Endothelial cell of umbilical vein (primary cell): ENCODE results near the gene PSTK. TPM values are rescaled to one million over a fixed set of nuclear protein-coding genes. Genes with fewer than 3 reads are reported as not detected.

Experiments used
- BruUV-seq: library from RNA; stranded (reverse); fragments of 400-500 nt; replicated peaks from 2 replicates; lab custom pipeline; 2021; lab: Mats Ljungman, UMichigan
- CTCF ChIA-PET: fragments of 300-600, 350-600 bp; sonication (Branson Sonifier 250); formaldehyde crosslinking; loops from one replicate; lab custom pipeline; 2021; ENCODE audit warnings: antibody characterized with exemption, inconsistent platforms; lab: Charles Lee
- POLR2A ChIA-PET: fragments of 300-600, 350-600 bp; sonication (Branson Sonifier 250); formaldehyde crosslinking; loops from one replicate; lab custom pipeline; 2021; ENCODE audit warnings: antibody characterized with exemption, inconsistent platforms; lab: Charles Lee
- DNase-seq: peaks from one replicate; pipeline ENCODE4 v3.0.0-alpha.2; 2011; ENCODE audit warnings: low read depth, low spot score
- FAIRE-seq: peaks from 2 replicates; lab custom pipeline; 2011; peaks lifted over from hg19 to GRCh38; lab: Jason Lieb, UNC
- H2AFZ ChIP-seq: 2 replicates; pipeline ENCODE4 v1.6.0; 2012; ENCODE audit warnings: low read depth, low read length, control low read depth, inconsistent platforms
- H3K27ac ChIP-seq: 2 replicates; pipeline ENCODE4 v1.5.1; 2011; ENCODE audit warnings: low read depth, mild to moderate bottlenecking, control low read depth, low read length, moderate library complexity; ENCODE audit not compliant: insufficient read depth
- H3K27me3 ChIP-seq, 2 experiments: 2 replicates each; pipeline versions ENCODE4 v1.6.0 to v1.6.1; 2011; ENCODE audit warnings: low read length in 2 of 2, mixed read lengths in 1 of 2; ENCODE audit not compliant: control insufficient read depth in 2 of 2, insufficient read depth in 2 of 2
- H3K36me3 ChIP-seq, 2 experiments: 2 replicates in 1 of 2; 3 replicates in 1 of 2; pipeline ENCODE4 v1.5.1; 2011; ENCODE audit warnings: low read length in 2 of 2, mild to moderate bottlenecking in 1 of 2, moderate library complexity in 1 of 2; ENCODE audit not compliant: control insufficient read depth in 2 of 2, insufficient read depth in 2 of 2; ENCODE audit errors: extremely low read depth in 1 of 2
- H3K4me1 ChIP-seq: 3 replicates; pipeline ENCODE4 v1.5.1; 2011; ENCODE audit warnings: mild to moderate bottlenecking, low read length; ENCODE audit not compliant: control insufficient read depth, insufficient read depth; ENCODE audit errors: extremely low read depth
- H3K4me2 ChIP-seq: 2 replicates; pipeline ENCODE4 v1.6.1; 2011; ENCODE audit warnings: low read length, control low read depth, mixed read lengths; ENCODE audit not compliant: insufficient read depth
- H3K4me3 ChIP-seq, 3 experiments: fragments of 200-600 bp in 1 of 3; sonication (generic), shearing (Covaris generic) in 1 of 3; replicated peaks in 1 of 3; 2 replicates each; pipeline ENCODE4 v1.5.1; 2011 to 2016; ENCODE audit warnings: control low read depth in 3 of 3, low read length in 3 of 3, mild to moderate bottlenecking in 2 of 3, inconsistent platforms in 1 of 3, low read depth in 1 of 3, moderate library complexity in 1 of 3; ENCODE audit not compliant: insufficient read depth in 1 of 3
- H3K79me2 ChIP-seq: 2 replicates; pipeline ENCODE4 v1.6.0; 2012; ENCODE audit warnings: low read length, inconsistent platforms; ENCODE audit not compliant: control insufficient read depth, insufficient read depth
- H3K9ac ChIP-seq: replicated peaks from 2 replicates; pipeline ENCODE3; 2011; ENCODE audit warnings: low read length, control low read depth; ENCODE audit not compliant: insufficient read depth; ENCODE audit errors: extremely low read depth
- H3K9me1 ChIP-seq: replicated peaks from 3 replicates; pipeline ENCODE4 v1.6.0; 2011; ENCODE audit warnings: mild to moderate bottlenecking, low read length; ENCODE audit not compliant: control insufficient read depth, insufficient read depth; ENCODE audit errors: extremely low read depth
- H3K9me3 ChIP-seq: replicated peaks from 2 replicates; pipeline ENCODE4 v1.5.1; 2012; ENCODE audit warnings: low read length, inconsistent platforms; ENCODE audit not compliant: control insufficient read depth, insufficient read depth
- H4K20me1 ChIP-seq: replicated peaks from 2 replicates; pipeline ENCODE3; 2011; ENCODE audit warnings: mild to moderate bottlenecking, low read length; ENCODE audit not compliant: control insufficient read depth, insufficient read depth; ENCODE audit errors: extremely low read depth
- CTCF ChIP-seq, 2 donors: IDR thresholded peaks; 1 replicate in 1 of 2; 2 replicates in 1 of 2; pipeline ENCODE4 v1.5.1; 2011; ENCODE audit warnings: low read length in 2 of 2, mild to moderate bottlenecking in 2 of 2, moderate library complexity in 2 of 2, control low read depth in 1 of 2, inconsistent platforms in 1 of 2, low read depth in 1 of 2; ENCODE audit not compliant: insufficient read depth in 1 of 2; ENCODE audit errors: extremely low read depth in 1 of 2
- EZH2 ChIP-seq: IDR thresholded peaks from 2 replicates; pipeline ENCODE4 v1.6.1; 2012; ENCODE audit warnings: borderline replicate concordance, low read depth, mild to moderate bottlenecking, moderate library complexity, low read length, inconsistent platforms; ENCODE audit not compliant: severe bottlenecking
- FOS ChIP-seq: IDR thresholded peaks from 2 replicates; pipeline ENCODE4 v1.6.1; 2011; ENCODE audit warnings: mild to moderate bottlenecking, low read length, moderate library complexity, borderline replicate concordance; ENCODE audit not compliant: insufficient read depth
- GATA2 ChIP-seq: IDR thresholded peaks from 2 replicates; pipeline ENCODE4 v1.7.0; 2011; ENCODE audit warnings: low read depth, mild to moderate bottlenecking, moderate library complexity, mixed read lengths, low read length; ENCODE audit not compliant: insufficient read length, insufficient read depth
- JUN ChIP-seq: IDR thresholded peaks from 2 replicates; pipeline ENCODE4 v1.6.1; 2011; ENCODE audit warnings: borderline replicate concordance, low read depth; ENCODE audit not compliant: insufficient read length, insufficient read depth
- MAX ChIP-seq: IDR thresholded peaks from 2 replicates; pipeline ENCODE4 v1.6.1; 2011; ENCODE audit not compliant: insufficient read depth, insufficient read length
- MYC ChIP-seq: IDR thresholded peaks from one replicate; pipeline ENCODE4 v1.6.1; 2011; ENCODE audit warnings: mild to moderate bottlenecking, low read depth, low read length
- POLR2A ChIP-seq: IDR thresholded peaks from 2 replicates; pipeline ENCODE4 v1.6.1; 2012; ENCODE audit warnings: low read depth, mild to moderate bottlenecking, control low read depth, low read length
- POLR2AphosphoS5 ChIP-seq: IDR thresholded peaks from 2 replicates; pipeline ENCODE4 v1.6.1; 2012; ENCODE audit warnings: low read depth, mild to moderate bottlenecking, control low read depth, low read length, moderate library complexity; ENCODE audit not compliant: insufficient read depth
- dilution Hi-C: fragments of 300-500 bp; cut with MboI; formaldehyde crosslinking; loops from one replicate; pipeline ENCODE4 v1.15.0; 2019; ENCODE audit warnings: low sequenced_read_pairs; ENCODE audit not compliant: extremely low pct_ligation_motif_present
- intact Hi-C: fragments of 100-400 bp; cut with micrococcal nuclease; formaldehyde crosslinking; loops from one replicate; pipeline ENCODE4 v1.10.0; 2022
- polyA plus RNA-seq, 4 experiments: library from polyadenylated mRNA; depleted of rRNA in 3 of 4; stranded (reverse) in 3 of 4; unstranded in 1 of 4; fragments of >200 nt; gene quantifications; 2 replicates each; pipeline versions ENCODE4 v1.2.1 to v1.2.3, GENCODE V29; 2011 to 2012; ENCODE audit warnings: missing spikeins in 1 of 4
- total RNA-seq: library from RNA; stranded (reverse); gene quantifications from 2 replicates; pipeline ENCODE4 v1.2.3, GENCODE V29; 2021

The PSTK gene
- total and polyA plus RNA-seq, 2 donors (not counting 3 experiments of a cell fraction or from before 2014, with no cell fraction given), result 2.2 to 2.7 TPM

GRCh38 chr10:123000155-123000554 is 20.0 kb downstream of the PSTK start:
- peaks cover 2% of the 10 kb centered on the region for H4K20me1 ChIP-seq
- peaks cover 4% of the 10 kb centered on the region for H3K4me1 ChIP-seq
- FAIRE-seq, result no peak
- CTCF ChIA-PET, result interaction anchor here (1.7 kb wide), 1 partner anchor 15 kb away, joined by 6 read pairs; no protein-coding TSS in a partner anchor
- H3K4me3 ChIP-seq, result no peak overlapping the region
- no peak overlapping the region for H3K27ac ChIP-seq
- peaks cover 0 to 2% of the 10 kb centered on the region in 2 experiments for H3K36me3 ChIP-seq
- H2AFZ ChIP-seq, result no peak overlapping the region
- no peak overlapping the region for H3K9ac ChIP-seq
- POLR2A ChIA-PET, result no interaction called here
- no peak for TF ChIP-seq CTCF (IDR thresholded peaks at IDR 0.05; ENCODE audit: extremely low read depth in 1 of 2, insufficient read depth in 1 of 2, low read depth in 1 of 2, low read length in 2 of 2)
- TF ChIP-seq POLR2AphosphoS5, result no peak
- no peak for TF ChIP-seq GATA2
- TF ChIP-seq MYC, result no peak
- TF ChIP-seq EZH2, result no peak
- no peak for TF ChIP-seq MAX
- no peak for TF ChIP-seq POLR2A
- no peak for TF ChIP-seq FOS
- no peak for TF ChIP-seq JUN
- no peak for DNase-seq
- H3K9me3 ChIP-seq, result no peaks in the 10 kb centered on the region
- BruUV-seq, result no TSS peak
- dilution Hi-C loops (no loop called here), intact Hi-C loops (loop anchor here (10.0 kb wide), 1 partner anchor 1605 kb away; no protein-coding TSS in a partner anchor)
- peaks cover 55% of the 10 kb centered on the region for H3K79me2 ChIP-seq
- H3K27me3 ChIP-seq, result no peaks in the 10 kb centered on the region
- no peaks in the 10 kb centered on the region for H3K9me1 ChIP-seq
- H3K4me2 ChIP-seq, result no peak overlapping the region
